HCT116 (cell line): ENCODE results near the gene NDUFS8. TPM values are rescaled to one million over a fixed set of nuclear protein-coding genes. Genes with fewer than 3 reads are reported as not detected.

Experiments used
- ATAC-seq: fragments of 200-7000 bp; cut with Tn5 transposase; 2 replicates; pipeline ENCODE4 v1.9.1; 2020; ENCODE audit warnings: mild to moderate bottlenecking, moderate library complexity
- BruUV-seq: library from RNA; stranded (reverse); fragments of 400-500 nt; replicated peaks from 2 replicates; lab custom pipeline; 2021; lab: Mats Ljungman, UMichigan
- CTCF ChIA-PET: fragments of 300-600 bp; sonication (Branson Sonifier 250); formaldehyde crosslinking; loops from one replicate; lab custom pipeline; 2021; ENCODE audit warnings: antibody characterized with exemption; lab: Charles Lee
- POLR2A ChIA-PET: fragments of 300-600, 350-600 bp; sonication (Branson Sonifier 250); formaldehyde crosslinking; loops from one replicate; lab custom pipeline; 2021; ENCODE audit warnings: antibody characterized with exemption; lab: Charles Lee
- RAD21 ChIA-PET, 2 experiments: fragments of 300-600 bp; sonication (Branson Sonifier 250); formaldehyde crosslinking; loops; one replicate each; lab custom pipeline; 2023; ENCODE audit warnings: low total read pairs in 2 of 2; ENCODE audit not compliant: uncharacterized antibody in 2 of 2, unreplicated experiment in 2 of 2, low non-redundant PET in 1 of 2; lab: Charles Lee
- DNase-seq: peaks from one replicate; pipeline ENCODE4 v3.0.0-alpha.2; 2010; ENCODE audit warnings: low read depth, low spot score
- H2AFZ ChIP-seq: fragments of 200-600 bp; shearing (Covaris generic), sonication (generic); 2 replicates; pipeline ENCODE4 v1.6.1; 2017; ENCODE audit warnings: low read depth, mixed run types, mixed read lengths, antibody characterized with exemption, low read length; ENCODE audit not compliant: poor library complexity, severe bottlenecking
- H3K27ac ChIP-seq: 2 replicates; pipeline ENCODE4 v1.5.1; 2012; ENCODE audit warnings: low read depth, low read length
- H3K27me3 ChIP-seq: fragments of 200-600 bp; sonication (generic); 2 replicates; pipeline ENCODE4 v1.6.1; 2016; ENCODE audit warnings: mixed run types, low read length, mixed read lengths; ENCODE audit not compliant: insufficient read depth
- H3K36me3 ChIP-seq, 2 experiments: fragments of 200-500 bp in 1 of 2; fragments of 200-600 bp in 1 of 2; sonication (Bioruptor generic) in 1 of 2; sonication (generic) in 1 of 2; 2 replicates each; pipeline versions ENCODE4 v1.5.1 to v1.6.1; 2014 to 2016; ENCODE audit warnings: low read length in 2 of 2, inconsistent platforms in 1 of 2, mixed read lengths in 1 of 2, mixed run types in 1 of 2; ENCODE audit not compliant: insufficient read depth in 2 of 2, control insufficient read depth in 1 of 2
- H3K4me1 ChIP-seq, 2 experiments: fragments of 200-600 bp in 1 of 2; sonication (generic) in 1 of 2; 2 replicates each; pipeline versions ENCODE4 v1.5.1 to v1.6.1; 2012 to 2017; ENCODE audit warnings: low read length in 2 of 2, inconsistent platforms in 1 of 2, mild to moderate bottlenecking in 1 of 2, mixed read lengths in 1 of 2, mixed run types in 1 of 2, moderate library complexity in 1 of 2; ENCODE audit not compliant: insufficient read depth in 2 of 2, control insufficient read depth in 1 of 2
- H3K4me2 ChIP-seq: fragments of 200-600 bp; sonication (generic); 2 replicates; pipeline ENCODE4 v1.6.1; 2017; ENCODE audit warnings: mixed run types, low read length, mixed read lengths
- H3K4me3 ChIP-seq, 2 experiments: fragments of 200-600 bp in 1 of 2; sonication (generic) in 1 of 2; replicated peaks in 1 of 2; 2 replicates each; pipeline ENCODE4 v1.5.1; 2011 to 2016; ENCODE audit warnings: low read length in 2 of 2, control low read depth in 1 of 2, low read depth in 1 of 2, mild to moderate bottlenecking in 1 of 2, mixed read lengths in 1 of 2, mixed run types in 1 of 2
- H3K79me2 ChIP-seq: fragments of 200-600 bp; sonication (generic); 2 replicates; pipeline ENCODE4 v1.6.1; 2017; ENCODE audit warnings: mild to moderate bottlenecking, mixed run types, low read length, moderate library complexity, mixed read lengths; ENCODE audit not compliant: insufficient read depth
- H3K9ac ChIP-seq: fragments of 200-600 bp; sonication (generic); 2 replicates; pipeline ENCODE4 v1.6.1; 2016; ENCODE audit warnings: low read length, mixed read lengths
- H3K9me2 ChIP-seq: fragments of 200-600 bp; sonication (generic), shearing (Covaris generic); 2 replicates; pipeline ENCODE4 v1.6.1; 2017; ENCODE audit warnings: mixed run types, mild to moderate bottlenecking, moderate library complexity; ENCODE audit not compliant: insufficient read depth
- H3K9me3 ChIP-seq, 2 experiments: fragments of 200-500 bp in 1 of 2; fragments of 200-600 bp in 1 of 2; sonication (Bioruptor generic) in 1 of 2; sonication (generic) in 1 of 2; 2 replicates each; pipeline ENCODE4 v1.6.1; 2014 to 2017; ENCODE audit warnings: low read length in 2 of 2, mixed read lengths in 2 of 2, inconsistent platforms in 1 of 2, low read depth in 1 of 2, mild to moderate bottlenecking in 1 of 2, mixed run types in 1 of 2, moderate library complexity in 1 of 2; ENCODE audit not compliant: control insufficient read depth in 1 of 2, insufficient read depth in 1 of 2
- H4K20me1 ChIP-seq: fragments of 200-600 bp; sonication (generic), shearing (Covaris generic); 2 replicates; pipeline ENCODE4 v1.6.1; 2017; ENCODE audit warnings: mixed run types, mild to moderate bottlenecking, moderate library complexity; ENCODE audit not compliant: insufficient read depth
- EZH2 ChIP-seq: fragments of 200-600 bp; sonication (generic); IDR thresholded peaks from 2 replicates; pipeline ENCODE4 v1.6.1; 2017; ENCODE audit warnings: antibody characterized with exemption, mixed run types
- POLR2AphosphoS5 ChIP-seq: IDR thresholded peaks from 2 replicates; pipeline ENCODE4 v1.6.1; 2011; ENCODE audit warnings: mild to moderate bottlenecking, low read depth, low read length, moderate library complexity
- SIN3A ChIP-seq: IDR thresholded peaks from 2 replicates; pipeline ENCODE4 v1.6.1; 2012; ENCODE audit warnings: low read depth
- intact Hi-C: fragments of 100-400 bp; cut with micrococcal nuclease; formaldehyde crosslinking; loops from 2 replicates; pipeline ENCODE4 v1.10.0; 2022
- total RNA-seq: library from RNA; stranded (reverse); gene quantifications from one replicate; pipeline ENCODE4 v1.2.1, GENCODE V29; 2021; ENCODE audit not compliant: unreplicated experiment

The NDUFS8 gene
- total RNA-seq, 1 experiment from 2014 or later: 189 TPM

GRCh38 chr11:67999201-67999629 is 31.3 kb upstream of the NDUFS8 start:
- intact Hi-C loops: loop anchor here (10.0 kb wide), 1 partner anchor 144 kb away; no protein-coding TSS in a partner anchor
- Histone ChIP-seq H3K27ac (no peak overlapping the region), H3K36me3 (no peaks in the 10 kb centered on the region), H3K27me3 (no peaks in the 10 kb centered on the region), H2AFZ (no peak overlapping the region), H3K79me2 (0 out of 2 replicates have a peak, but pooled peaks cover 4% of the 10 kb centered on the region), H4K20me1 (no peaks in the 10 kb centered on the region), H3K9me3 (no peaks in the 10 kb centered on the region), H3K9me2 (no peaks in the 10 kb centered on the region), H3K9ac (no peak overlapping the region), H3K4me1 (peaks cover 21 to 34% of the 10 kb centered on the region in 2 experiments), H3K4me2 (no peak overlapping the region), H3K4me3 (no peak overlapping the region)
- CTCF ChIA-PET: no interaction called here
- ATAC-seq (no peak), DNase-seq (no peak)
- TF ChIP-seq EZH2 (no peak), POLR2AphosphoS5 (0 out of 2 replicates have a peak, but pooled peaks have one; percentile 19)
- POLR2A ChIA-PET: no interaction called here
- BruUV-seq: no TSS peak
- RAD21 ChIA-PET: no interaction called here

GRCh38 chr11:67999704-68000103 is 30.8 kb upstream of the NDUFS8 start:
- RAD21 ChIA-PET: no interaction called here
- no peak overlapping the region for H3K4me3 ChIP-seq

More at GRCh38 chr11:67999704-68000103, 30.8 kb upstream of the NDUFS8 start:
- no peak for TF ChIP-seq SIN3A
- Histone ChIP-seq H3K79me2 (0 out of 2 replicates have a peak, but pooled peaks cover 4% of the 10 kb centered on the region), H3K4me1 (peaks cover 25 to 39% of the 10 kb centered on the region in 2 experiments), H3K36me3 (no peaks in the 10 kb centered on the region), H3K9ac (no peak overlapping the region), H3K9me2 (no peaks in the 10 kb centered on the region), H3K27me3 (no peaks in the 10 kb centered on the region), H3K4me2 (no peak overlapping the region), H3K27ac (no peak overlapping the region), H2AFZ (no peak overlapping the region), H3K9me3 (no peaks in the 10 kb centered on the region), H4K20me1 (no peaks in the 10 kb centered on the region)
- ChIA-PET POLR2A (no interaction called here), CTCF (no interaction called here)
- ATAC-seq (no peak), DNase-seq (no peak)
- intact Hi-C loops: loop anchor here (10.0 kb wide), 1 partner anchor 145 kb away; no protein-coding TSS in a partner anchor
- no TSS peak for BruUV-seq
